HG03097 (cell line): ENCODE data around the gene LRMDA.

Experiments used
- ATAC-seq: cut with Tn5 transposase; IDR thresholded peaks from one replicate; pipeline ENCODE4 v1.9.1; 2021; ENCODE audit not compliant: unreplicated experiment, low FRiP score

Gene LRMDA

GRCh38 chr10:75653761-75654160, 222.3 kb downstream of the LRMDA start:
- no peak for ATAC-seq

GRCh38 chr10:75654171-75654771, 222.8 kb downstream of the LRMDA start:
- ATAC-seq = no peak

DNA sequence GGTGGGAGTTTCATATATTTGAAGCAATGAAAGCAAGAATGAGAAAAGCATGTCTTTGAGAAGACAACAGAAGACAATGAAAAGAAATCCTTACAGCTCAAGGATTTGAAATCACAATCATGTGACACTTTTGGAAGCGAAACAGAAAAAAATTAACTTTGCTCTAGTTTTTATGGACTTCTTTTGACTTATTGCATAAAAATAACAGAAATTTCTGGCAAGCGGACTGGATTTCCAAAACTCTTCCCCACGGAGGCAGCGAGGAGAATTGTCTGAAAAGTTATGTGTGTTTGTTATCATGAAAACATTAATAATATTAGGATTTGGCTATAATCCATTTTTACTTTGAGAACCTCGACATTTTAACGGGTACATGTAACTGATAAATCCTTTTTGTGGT, 223.3 kb downstream of the LRMDA start:
- no peak for ATAC-seq

GRCh38 chr10:75655791-75656451, 224.5 kb downstream of the LRMDA start:
- ATAC-seq = no peak

GRCh38 chr10:75657351-75657750, 225.9 kb downstream of the LRMDA start:
- no peak for ATAC-seq

- ATAC-seq = no peak
Observed at GRCh38 chr10:75658036-75658435, 226.6 kb downstream of the LRMDA start.

- no peak for ATAC-seq
Observed at GRCh38 chr10:75658496-75658895, 227.1 kb downstream of the LRMDA start.

DNA sequence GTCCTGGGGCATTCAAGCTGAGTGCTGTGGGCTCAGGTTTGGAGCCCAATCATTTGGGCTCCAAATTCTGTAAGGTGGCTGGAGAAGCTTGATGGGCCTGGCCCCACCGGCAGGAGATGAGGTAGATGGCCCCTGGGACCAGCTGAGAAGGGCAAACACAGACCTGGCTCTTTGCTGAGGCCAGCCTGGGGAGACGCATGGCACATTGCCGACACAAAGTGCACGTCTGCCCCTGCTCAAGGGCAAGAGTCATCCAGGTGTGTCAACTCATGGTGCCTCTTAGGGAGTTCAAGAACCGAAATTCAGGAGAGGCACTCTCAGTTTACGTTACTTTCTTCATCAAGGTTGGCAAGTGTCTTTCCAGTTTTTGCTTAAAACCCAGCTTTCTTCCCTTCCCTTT, 227.5 kb downstream of the LRMDA start:
- ATAC-seq = no peak

- no peak for ATAC-seq
Observed at GRCh38 chr10:75660823-75661222, 229.4 kb downstream of the LRMDA start.

GRCh38 chr10:75662715-75663114, 231.3 kb downstream of the LRMDA start:
- ATAC-seq = no peak

DNA sequence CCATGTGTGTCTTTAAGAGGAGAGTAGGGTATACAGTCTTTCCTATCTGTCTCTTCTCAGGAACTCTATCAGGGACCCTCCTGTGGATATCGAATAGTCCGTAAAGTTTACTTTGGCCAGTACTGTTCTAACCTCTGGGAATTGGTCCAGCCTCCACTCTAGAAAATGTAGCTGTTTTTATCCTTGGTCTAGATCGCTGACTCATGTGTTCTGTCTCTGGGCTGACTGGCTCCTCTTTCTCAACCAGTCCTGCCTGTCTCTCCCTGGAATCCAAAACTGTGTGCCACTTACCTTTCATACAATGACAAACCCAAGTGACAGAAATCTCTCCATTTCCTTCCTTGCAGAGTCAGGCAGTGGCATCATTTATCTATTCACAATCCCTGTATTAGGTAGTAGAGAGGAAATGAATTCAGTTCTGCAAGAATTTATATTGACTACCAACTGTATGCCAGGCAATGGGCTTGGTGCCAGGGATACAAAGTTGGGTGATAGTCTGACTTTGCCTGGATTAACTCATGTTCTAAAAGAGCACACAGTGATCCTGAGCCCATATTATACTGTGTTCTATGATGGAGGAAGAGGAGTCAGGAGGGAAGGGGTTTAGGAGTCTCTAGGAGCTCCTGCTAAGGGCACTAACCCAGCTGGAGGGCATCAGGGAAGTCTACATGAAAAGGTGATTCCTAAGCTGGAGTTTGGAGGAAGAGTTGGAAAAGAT, 232.7 kb downstream of the LRMDA start:
- ATAC-seq = no peak

DNA sequence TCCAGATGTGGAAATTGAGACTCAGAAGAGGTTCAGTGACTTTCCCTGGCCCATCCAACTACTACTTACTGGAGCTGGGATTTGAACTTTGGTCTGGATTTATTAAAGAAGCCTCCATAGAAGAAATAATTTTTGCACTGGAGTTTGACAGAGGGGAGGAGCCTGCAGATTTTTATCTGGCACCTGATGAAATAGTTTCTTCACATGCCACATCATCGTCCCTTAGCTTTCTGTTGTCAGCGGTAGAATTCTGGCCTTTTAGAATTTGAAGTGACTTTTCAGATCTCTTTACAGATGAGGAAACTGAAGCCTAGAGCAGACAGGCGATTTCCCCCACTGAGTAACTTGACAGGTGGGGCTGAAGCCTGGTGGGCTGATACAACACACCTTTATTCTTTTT, 233.5 kb downstream of the LRMDA start:
- ATAC-seq = no peak

DNA sequence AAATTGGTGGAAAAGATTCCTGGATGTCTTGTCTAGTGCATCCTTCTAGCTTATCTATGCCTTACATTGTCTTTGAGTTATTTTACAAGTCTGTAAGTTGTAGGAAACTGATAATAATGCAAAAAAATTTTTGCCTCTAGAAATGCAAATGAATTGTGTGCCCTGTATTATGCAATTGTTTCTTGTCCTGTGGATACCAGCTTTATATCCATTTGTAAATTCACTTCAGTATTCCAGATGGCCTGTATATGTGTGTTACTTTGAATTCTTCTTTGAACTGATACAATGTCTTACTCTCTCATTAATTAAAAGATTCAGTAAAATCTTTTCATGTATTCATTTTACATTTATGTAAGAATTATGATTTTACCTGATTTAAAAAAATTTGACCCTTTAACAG, 234.3 kb downstream of the LRMDA start:
- no peak for ATAC-seq

DNA sequence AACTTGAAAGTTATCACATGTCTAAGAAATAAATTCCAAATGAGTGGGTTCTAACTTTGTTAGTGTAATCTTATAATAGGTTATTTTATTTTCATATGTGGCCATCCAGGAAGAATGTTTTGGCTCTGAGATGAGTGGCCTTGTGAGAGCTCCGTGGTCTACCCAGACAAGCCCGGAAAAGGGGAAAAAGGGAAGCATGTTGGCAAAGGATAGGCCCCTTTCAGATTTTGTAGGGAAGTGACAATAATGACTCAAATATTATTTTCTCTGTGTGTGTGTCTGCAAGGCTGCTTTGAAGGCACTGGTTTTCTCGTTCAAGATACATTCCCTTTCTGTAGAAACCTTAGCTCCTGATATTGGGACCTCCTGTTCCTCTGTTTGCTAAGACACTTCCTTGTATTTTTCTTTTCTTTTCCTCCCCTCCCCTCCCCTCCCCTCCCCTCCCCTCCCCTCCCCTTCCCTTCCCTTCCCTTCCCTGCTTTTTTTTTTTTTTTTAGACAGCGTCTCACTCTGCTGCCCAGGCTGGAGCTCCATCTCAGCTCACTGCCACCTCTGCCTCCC, 240.8 kb downstream of the LRMDA start:
- ATAC-seq = no peak

DNA sequence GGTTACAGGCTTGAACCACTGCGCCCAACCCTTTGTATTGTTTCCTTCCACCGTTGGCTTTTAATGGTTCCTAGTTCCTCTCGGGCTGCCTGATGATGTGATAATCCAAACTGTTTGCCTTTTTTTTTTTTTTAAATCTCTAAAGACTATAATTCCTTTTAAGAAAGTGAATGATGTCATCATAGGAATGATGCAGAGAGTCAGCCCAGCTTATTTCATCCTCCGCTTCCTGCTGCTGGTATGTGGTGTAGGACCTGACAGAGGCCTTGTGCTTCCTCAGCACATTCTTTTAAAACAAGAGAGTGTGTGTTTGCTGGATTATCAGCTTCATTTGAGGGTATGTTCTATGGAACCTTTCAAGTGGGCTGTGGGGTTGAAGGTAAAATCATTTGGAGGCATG, 241.4 kb downstream of the LRMDA start:
- ATAC-seq = no peak

GRCh38 chr10:75677541-75677940, 246.1 kb downstream of the LRMDA start:
- no peak for ATAC-seq

DNA sequence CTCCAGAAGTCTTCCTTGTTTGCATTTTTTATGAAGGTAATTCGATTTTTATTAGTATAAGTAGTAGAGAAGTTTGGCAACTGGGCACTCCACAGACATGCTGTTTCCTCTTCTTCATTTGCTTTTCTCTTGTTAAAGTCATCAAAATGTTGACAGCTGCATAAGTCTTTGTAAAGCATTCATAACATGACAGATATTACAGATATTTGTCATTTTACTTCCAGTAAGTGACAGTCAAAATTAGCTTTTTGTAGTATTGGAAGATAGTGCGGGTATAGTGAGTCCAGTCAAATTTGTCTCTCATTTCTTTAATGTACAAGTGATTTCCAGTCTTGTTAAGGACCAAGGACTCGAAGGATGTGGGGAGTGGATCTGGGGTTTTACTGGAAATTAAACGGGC, 247.1 kb downstream of the LRMDA start:
- ATAC-seq = no peak

- no peak for ATAC-seq
Observed at GRCh38 chr10:75679536-75679935, 248.1 kb downstream of the LRMDA start.

- no peak for ATAC-seq
Observed at GRCh38 chr10:75681334-75681733, 249.9 kb downstream of the LRMDA start.

DNA sequence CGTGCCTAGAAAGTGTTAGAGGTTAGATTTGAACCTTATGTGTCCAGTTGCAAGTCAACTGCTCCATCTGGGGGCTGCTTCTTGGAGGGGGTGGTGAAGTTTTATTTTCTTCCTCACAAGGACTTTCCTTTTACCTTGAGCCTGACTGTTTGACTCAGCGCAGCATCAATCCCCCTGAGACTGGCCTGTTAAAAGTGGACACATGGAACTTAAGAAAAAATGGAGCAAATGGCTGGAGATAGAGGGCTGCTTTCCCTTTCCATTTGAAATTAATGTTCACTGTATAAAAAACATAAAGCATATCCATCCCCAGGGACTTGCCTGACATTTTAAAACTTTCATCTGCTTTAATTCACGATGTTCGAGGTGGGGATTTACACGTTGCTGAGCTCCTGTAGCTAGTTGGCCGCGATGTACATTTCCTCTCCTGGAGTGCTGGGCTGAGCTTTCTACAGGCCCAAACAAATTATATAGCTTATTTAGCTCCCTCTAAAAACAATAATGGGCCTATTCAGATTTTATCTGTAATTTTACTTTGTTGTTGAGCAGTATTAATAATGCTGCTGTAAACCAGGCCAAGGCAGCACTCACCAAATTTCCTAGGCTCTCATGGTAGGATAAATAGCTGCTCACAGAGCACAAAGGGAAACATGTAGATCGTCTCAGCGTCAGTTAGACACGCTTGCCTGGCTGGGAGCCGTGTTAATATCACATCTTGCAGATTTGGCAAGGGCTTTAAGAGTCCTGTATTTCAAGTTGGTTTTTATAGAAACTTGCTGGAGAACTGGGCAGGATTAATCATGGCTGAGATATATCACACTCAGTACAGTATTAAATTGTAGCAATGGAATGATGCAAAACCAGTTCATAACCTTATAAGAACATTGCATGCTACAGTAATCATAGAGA, 251.5 kb downstream of the LRMDA start:
- no peak for ATAC-seq

DNA sequence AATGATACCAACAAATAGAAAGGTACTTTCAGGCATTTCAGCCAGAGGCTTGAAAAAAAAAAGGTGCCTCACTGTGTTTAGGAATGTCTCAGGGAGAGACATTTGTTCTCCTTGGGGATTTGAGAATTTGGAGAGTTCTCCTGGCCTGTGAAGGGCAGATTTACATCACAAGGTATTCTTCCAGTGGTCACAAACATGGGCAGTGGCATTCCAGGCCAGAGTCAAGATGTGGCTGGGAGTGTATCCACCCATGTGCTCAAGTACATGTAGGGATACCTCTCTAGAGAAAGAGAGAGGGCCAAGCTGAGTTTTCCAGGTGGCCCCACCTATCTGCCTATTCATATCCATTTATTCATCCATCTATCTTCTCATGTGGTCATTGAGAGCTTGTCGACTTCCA, 253.8 kb downstream of the LRMDA start:
- ATAC-seq = no peak
